Spleen (tissue), 7 donors: Measurements from ENCODE around the gene TWIST2.

Experiments used
- CTCF ChIP-seq, 11 experiments: fragments of 200-600 bp in 7 of 11; fragments of 450-650 bp in 4 of 11; sonication (generic) in 4 of 11; IDR thresholded peaks in 8 of 11; conservative IDR thresholded peaks in 3 of 11; 1 replicate in 7 of 11; 2 replicates in 4 of 11; pipeline versions ENCODE4 v1.4.0 to v1.8.0; 2016 to 2021; ENCODE audit warnings: antibody characterized with exemption in 11 of 11, inconsistent platforms in 4 of 11, mild to moderate bottlenecking in 1 of 11
- POLR2A ChIP-seq, 3 donors: fragments of 450-650 bp; IDR thresholded peaks; one replicate each; pipeline ENCODE4 v1.5.1; 2017; ENCODE audit warnings: antibody characterized with exemption in 3 of 3, mild to moderate bottlenecking in 1 of 3
- POLR2AphosphoS5 ChIP-seq, 3 donors: sonication (generic); formaldehyde crosslinking; IDR thresholded peaks; one replicate each; pipeline ENCODE4 v1.5.1; 2017; ENCODE audit warnings: antibody characterized with exemption in 3 of 3
- donor health status: DM: no; HTN: no; CAD: no; lungs with moderate emphysema.
- donor health status: DM: no; HTN: no; CAD: no.
- donor health status: DM: no; HTN: no; CAD: no.

DNA sequence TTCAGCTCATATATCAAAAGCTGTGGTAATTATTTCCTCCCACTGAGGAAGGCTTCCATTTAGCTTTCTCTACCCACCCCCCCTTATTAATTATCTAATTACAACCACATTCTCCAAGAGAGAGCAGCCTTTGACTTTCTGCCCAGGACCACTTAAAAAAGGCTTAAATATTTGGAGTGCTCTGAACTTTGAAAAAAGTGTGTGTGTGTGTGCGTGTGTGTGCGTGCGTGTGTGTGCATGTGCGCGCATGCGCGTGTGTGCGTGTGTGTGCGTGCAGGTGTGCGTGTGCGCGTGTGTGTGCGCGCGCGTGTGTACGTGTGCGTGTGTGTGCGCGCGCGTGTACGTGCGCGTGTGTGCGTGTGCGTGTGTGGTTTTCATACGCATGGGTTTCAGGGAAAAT, 57.8 kb downstream of the TWIST2 start:
- no peak for TF ChIP-seq POLR2AphosphoS5 (IDR thresholded peaks at IDR 0.05)
- no peak for TF ChIP-seq POLR2A (IDR thresholded peaks at IDR 0.05)
- no peak for TF ChIP-seq CTCF (IDR thresholded peaks at IDR 0.05 in 8 of 11, conservative IDR thresholded peaks at IDR 0.05 in 3 of 11)
